ENCODE results near the gene TERC.

Gene TERC

DNA sequence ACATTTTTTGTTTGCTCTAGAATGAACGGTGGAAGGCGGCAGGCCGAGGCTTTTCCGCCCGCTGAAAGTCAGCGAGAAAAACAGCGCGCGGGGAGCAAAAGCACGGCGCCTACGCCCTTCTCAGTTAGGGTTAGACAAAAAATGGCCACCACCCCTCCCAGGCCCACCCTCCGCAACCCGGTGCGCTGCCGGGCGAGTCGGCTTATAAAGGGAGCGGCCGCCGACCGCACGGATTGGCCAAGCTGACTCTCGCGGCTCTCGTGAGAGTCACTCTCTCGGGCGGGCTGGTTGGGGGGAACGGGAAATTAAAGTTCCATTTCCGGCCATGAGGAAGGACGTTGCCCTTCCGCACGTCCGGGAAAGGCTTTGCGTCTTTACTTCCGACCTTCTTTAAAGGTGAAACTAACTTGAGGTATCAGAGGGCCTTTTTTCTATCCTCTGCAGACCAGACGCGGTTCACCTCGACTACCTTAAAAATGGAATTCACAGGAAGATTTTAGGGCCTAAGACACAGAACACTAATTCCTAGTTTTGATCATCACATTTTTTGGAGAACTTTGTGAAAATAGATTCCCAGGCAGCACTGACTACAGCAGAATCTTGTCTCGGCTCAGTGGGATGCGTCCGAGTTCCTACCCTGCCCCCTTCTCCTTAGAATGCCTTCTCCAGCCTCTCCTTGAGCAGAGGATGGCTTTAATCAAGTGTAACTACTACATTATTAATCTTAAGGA lies at the start of gene TERC:
TSS of gene TERC (minus strand) at position 179 of the 731 bp plus-strand sequence.
- peak; percentile 40 to 94 (median 83) for DNase-seq

DNA sequence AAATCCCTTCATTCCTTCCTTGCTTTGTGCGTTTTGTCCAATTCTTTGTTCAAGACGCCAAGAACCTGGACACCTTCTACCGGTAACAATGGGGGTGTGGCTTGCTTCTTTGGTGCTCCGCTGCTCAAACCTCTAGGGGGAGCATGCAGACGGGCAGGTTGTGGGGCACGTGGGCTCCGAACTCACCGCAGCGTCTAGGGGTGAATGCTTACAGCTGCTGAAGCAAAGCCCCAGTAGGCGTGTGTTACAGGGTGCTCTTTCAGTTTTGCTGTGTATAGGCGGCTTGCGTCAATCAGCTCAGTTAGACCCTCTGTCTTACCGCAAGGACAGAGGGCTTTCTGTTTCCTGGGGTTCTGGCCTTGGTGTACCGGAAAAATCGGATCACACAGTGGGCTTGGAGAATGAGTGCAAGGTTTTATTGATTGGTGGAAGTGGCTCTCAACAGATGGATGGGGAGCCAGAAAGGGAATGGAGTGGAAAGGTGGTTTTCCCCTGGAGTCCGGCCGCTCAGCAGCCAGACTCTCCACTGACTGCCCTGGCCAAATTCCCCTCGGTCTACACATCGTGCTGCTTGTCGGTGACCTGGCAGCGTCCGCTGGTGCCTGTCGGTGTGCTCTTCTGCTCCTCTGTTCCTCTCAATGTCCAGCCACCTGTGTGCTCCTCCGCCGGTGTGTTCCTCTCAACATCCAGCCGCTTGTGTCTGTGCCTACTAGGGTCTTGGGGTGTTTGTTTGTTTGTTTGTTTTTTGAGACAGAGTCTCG lies 49.1 kb upstream of the TERC start:
- peak in 3 of 51 donors; percentile 2 to 10 (median 3) for DNase-seq

DNA sequence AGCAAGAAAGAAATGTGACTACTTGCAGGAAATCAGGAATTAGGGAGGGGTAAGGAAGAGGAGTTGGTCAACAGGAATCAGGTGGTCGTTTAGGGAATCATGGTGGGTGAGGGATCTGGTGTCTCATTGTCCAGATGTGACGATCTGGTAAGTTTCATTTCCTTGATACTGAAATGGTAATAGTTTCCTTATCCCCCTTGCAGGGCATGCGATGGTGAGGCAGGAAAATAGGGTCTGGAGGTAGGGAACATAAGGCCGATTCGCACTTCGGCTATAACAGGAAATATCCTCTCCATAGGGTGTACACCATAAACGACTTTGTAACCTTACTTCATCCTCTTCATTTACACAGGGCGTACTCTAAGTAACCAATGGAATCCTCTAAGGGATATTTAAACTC lies 48.4 kb upstream of the TERC start:
- no peak for DNase-seq

DNA sequence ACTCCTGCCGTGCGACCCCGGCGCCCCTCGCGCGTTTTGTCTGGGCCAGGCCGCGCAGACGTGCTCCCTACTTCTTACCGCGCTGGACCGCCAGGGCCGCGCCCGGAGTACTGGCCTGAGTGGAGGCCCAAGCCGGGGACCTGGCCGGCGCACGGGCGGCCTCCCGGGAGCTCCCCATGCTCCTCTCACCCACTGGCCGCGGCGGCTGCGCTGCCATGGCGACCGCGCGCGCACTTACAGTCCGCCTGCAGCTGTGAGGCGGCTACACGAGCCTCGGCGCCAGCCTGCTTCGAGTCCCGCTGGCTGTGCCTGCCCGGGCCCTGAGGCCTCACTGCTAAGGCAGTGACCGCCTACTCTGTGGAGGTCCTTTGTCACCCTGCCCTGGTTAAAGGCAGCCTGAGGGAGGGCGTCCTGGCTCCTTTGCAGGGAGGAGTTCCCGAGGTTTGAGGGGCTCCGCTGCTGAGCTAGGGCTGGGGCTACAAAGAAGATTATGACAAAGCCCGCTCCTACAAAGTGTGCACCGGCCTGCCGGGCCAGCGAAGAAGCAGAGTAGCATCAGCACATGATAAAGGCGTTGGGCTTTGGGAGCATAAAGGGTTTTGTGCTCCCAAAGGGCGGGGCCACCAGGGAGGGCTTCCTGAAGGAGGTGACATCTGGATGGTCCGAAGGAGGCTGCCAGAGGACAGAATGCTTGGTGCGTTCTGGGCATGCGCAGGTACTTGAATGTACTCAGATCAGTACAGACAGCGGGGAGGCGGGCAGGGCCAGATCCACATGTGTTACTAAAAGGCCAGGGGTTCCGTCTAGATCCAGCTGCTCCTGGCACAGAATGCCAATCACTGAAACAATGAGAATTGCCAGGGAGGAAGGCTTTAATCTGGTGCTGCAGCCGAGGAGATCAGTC lies 47.7 kb upstream of the TERC start, which contains the start of the genes LRRC34 and LRRIQ4:
TSS of gene LRRC34 (minus strand) at position 573 of the 904 bp plus-strand sequence. CDS start at position 217, 356 bp downstream.
TSS of gene LRRIQ4 (plus strand) at position 539 of the 904 bp plus-strand sequence. CDS start 9,052 bp downstream, outside the sequence.
- peak; percentile 2 to 75 (median 52) for DNase-seq

GRCh38 chr3:169811631-169812331 lies 46.9 kb upstream of the TERC start:
- DNase-seq, result peak in 8 of 51 donors; percentile 30 to 68 (median 48)

- DNase-seq, result no peak
Measured at GRCh38 chr3:169809230-169809795, 44.5 kb upstream of the TERC start.

DNA sequence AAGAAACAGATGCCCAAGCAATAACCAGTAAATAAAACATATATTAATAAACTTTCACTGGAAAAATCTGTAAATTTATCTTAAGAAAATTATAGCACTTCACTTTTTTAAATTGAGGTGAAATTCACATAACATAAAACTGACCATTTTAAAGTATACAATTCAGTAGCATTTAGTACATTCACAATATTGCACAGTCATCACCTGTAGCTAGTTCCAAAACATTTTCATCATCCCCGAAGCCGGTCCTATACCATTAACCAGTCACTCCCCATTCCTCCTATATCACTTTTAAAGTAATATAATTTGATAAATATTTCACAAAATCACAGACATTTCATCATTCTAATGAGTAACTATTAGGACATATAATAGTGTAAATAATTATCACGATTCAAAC lies 39.8 kb upstream of the TERC start:
- DNase-seq, result no peak

DNA sequence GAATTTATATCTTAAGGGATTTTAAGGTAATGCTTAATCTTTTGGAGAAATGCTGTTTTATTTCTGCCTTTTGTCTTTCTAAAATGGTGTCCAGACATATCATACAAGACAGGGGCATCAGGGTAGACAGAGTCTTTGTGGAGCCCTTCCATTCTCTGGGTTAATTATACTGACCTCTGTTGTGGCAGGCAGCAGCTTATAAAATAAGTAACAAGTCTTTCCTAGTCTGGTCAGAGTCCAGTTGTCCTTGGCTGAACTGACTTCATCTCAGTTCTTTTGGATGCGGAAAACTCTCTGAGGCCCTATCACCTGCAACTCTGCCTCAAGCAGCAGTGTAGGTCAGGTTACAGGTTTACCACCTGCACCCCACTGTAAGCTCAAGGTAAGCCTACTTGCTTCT lies 27.5 kb upstream of the TERC start:
- DNase-seq, result no peak

- DNase-seq, result no peak
Measured at GRCh38 chr3:169790687-169791429, 26.0 kb upstream of the TERC start.

DNA sequence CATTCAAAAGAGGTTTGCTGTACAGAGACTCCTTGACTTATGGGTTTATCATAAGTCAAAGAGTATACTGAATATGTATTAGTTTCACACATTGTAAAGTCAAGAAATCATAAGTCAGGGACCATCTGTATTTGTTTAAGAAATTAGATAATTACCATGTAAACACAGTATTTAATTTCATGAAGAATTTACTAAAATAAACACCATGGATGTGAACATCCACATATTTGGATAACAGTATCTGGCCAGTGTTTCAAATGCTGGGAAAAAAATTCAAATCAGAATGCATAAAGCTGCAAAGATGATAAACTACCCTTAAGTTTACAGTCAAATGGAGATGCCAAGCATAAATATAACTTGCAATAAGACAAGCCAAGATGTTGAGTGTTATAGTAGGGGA lies 25.4 kb upstream of the TERC start:
- no peak for DNase-seq

DNA sequence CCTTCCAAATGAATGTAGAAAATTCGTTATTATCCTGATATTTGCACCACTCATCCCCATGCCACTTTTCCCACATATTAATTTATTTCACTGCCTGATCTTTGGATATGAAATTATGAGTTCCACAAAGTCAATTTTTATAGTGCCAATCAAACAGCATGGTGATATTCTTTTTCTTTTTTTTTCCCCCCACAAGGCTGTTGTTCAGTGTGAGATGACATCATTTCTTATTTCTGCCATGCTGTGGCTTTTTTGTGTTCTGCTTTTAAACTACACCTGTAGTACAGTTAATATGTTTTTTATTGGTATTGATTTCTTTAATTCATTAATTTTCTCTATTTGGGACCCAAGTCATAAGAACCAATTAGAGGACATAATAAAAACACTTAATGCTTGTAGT lies 22.9 kb upstream of the TERC start:
- no peak for DNase-seq

GRCh38 chr3:169787120-169787519 lies 22.3 kb upstream of the TERC start:
- DNase-seq, result no peak

GRCh38 chr3:169781209-169781855 lies 16.5 kb upstream of the TERC start:
- no peak for DNase-seq

GRCh38 chr3:169780742-169781141 lies 15.9 kb upstream of the TERC start:
- DNase-seq, result no peak

DNA sequence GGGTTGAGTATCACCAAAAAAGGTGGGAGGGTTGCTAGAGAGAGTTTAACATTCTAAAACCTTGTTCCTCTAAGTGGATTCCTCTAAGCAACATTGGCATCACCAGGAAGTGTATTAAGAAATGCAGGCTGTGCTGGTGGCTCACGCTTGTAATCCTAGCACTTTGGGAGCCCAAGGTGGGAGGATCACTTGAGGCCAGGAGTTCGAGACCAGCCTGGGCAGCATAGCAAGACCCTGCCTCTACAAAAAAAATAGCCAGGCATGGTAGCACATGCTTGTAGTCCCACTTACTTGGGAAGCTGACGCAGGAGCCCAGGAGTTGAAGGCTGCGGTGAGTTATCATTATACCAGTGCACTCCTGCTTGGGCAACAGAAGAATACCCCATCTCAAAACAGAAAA lies 13.0 kb upstream of the TERC start:
- DNase-seq, result no peak

- DNase-seq, result no peak
Measured at GRCh38 chr3:169774186-169774585, 9.3 kb upstream of the TERC start.

DNA sequence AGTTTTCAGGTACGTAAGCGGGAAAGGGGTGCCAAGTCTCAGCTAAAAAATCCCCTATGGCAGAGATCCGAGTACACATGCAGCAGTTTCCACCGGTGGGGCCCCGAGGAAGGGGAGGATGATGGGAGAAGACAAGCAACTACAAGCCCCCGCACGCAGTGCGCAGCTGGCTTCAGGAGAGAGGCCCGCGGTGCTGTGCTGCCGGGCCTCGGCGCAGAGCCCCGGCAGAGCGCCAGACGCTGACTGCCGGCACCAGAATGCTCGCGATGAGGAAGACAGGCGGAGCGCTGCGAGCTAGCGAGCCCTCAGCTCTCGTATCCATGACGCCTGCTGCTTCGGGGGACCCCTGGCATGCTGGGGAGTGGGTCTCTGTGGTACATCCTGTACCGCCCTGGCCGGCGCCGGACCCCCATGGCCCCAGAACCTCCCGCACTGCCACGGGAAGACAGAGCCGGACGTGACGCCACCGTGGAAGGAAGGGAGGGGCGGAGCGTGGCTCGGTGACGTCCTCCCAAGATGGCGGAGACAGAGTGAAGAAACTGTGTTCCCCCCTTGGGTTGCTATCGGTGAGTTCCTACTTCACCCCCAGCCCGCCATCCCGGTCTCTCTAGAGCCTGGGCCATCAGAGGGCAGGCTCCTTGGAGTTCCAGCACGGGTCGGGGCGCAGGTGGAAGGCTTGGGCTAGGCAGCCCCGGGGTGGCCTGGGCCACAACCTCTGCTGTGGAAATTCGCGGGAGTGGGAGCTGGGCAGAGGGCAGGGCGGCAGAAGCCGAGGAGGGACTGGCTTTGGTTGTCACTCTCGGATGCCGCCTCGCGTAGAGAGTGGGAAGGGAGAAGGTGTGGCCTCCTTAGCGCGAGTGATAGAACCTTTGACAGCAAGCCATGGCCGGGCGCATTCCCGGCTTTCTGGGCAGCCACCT lies 8.3 kb upstream of the TERC start, which contains the start of gene MYNN:
TSS of gene MYNN (plus strand) at position 500 of the 920 bp plus-strand sequence. CDS start 900 bp downstream, outside the sequence.
- DNase-seq, result peak; percentile 69 to 95 (median 88)
